ENCODE data around the gene LHX4.

Gene LHX4

DNA sequence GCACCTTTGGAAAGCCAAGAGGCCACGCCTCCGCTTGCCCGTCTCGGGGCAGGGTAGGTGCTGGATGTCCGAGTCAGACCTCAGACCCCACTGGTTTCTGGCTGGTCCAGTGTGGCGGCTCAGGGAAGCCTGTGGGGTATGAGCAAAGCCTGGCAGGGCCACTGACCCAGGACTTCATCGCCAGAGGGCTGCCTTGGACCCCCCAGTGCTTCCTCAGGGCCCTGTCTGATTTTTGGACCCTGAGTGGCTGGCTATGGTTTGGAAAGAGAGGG lies 20.4 kb downstream of the LHX4 start:
- Histone ChIP-seq H3K14ac (ENCODE audit: low read length) (no peak overlapping the region), H3K27me3 (ENCODE audit: insufficient read depth, low read length) (no peaks in the 10 kb centered on the region), H3K4me1 (ENCODE audit: control insufficient read depth in 1 of 2, insufficient read depth in 2 of 2, low read length in 2 of 2) (no peaks in the 10 kb centered on the region), H3K79me2 (ENCODE audit: control insufficient read depth, insufficient read depth, low read length, poor library complexity) (no peaks in the 10 kb centered on the region), H3K36me3 (ENCODE audit: control insufficient read depth in 1 of 2, insufficient read depth in 2 of 2, low read length in 2 of 2) (no peaks in the 10 kb centered on the region), H3K4me2 (ENCODE audit: low read length) (no peak overlapping the region), H3K4me3 (ENCODE audit: low read depth, low read length) (no peak overlapping the region), H3K9me3 (ENCODE audit: insufficient read depth, low read depth, low read length) (peaks cover 5% of the 10 kb centered on the region), H3K27ac (ENCODE audit: low read depth, low read length) (no peak overlapping the region), H3K9ac (ENCODE audit: low read length) (no peak overlapping the region), H2BK5ac (ENCODE audit: low read depth, low read length, poor library complexity) (no peak overlapping the region), H3K23ac (ENCODE audit: low read length) (no peak overlapping the region), H3K18ac (ENCODE audit: low read length) (no peak overlapping the region), H2BK120ac (ENCODE audit: insufficient read depth, low read length, poor library complexity) (no peak overlapping the region), H4K12ac (ENCODE audit: low read depth, low read length) (no peak overlapping the region), H3K4ac (ENCODE audit: low read depth, low read length) (no peak overlapping the region), H2AK5ac (ENCODE audit: low read length) (no peak overlapping the region), H4K91ac (ENCODE audit: low read depth, low read length) (no peak overlapping the region), H3K79me1 (ENCODE audit: low read length) (no peaks in the 10 kb centered on the region), H4K8ac (ENCODE audit: low read depth, low read length) (no peak overlapping the region), H2BK12ac (ENCODE audit: low read length) (no peak overlapping the region), H2AFZ (ENCODE audit: insufficient read depth, low read length, poor library complexity) (no peak overlapping the region)
- no CpG with 5 or more reads among the region's 7 CpGs for WGBS (ENCODE audit: extremely low coverage, insufficient coverage, insufficient read length)
- no peak for DNase-seq

DNA sequence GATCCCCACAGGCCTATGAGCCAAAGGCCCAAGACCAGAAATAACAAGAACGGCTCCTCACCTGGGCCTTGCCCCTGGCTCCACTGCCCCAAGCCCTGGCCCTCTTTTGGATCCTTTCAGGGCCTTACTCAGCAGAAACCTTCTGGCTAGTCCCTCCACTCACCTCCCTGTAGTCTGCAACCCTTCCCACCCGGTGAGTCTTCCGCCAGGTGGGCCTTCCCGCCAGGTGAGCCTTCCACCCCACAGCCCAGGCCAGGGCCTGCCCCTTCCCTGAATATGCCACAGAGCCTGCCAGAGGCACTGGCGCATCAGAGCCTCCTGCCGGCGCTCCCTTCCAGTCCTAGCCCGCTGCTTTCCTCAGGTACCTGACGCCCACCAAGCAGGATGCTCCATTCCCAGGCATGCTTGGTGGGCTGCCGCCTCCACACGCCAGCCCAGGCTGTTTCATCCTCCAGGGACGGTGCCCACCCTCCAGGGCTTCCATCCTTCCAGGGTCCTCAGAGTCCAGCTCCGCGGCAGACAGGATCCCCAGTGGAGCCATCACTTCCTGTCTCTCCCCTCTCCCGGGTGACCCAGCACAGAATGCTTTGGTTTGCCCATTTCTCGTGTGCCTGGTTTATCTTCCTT lies 20.9 kb downstream of the LHX4 start:
- no CpG with 5 or more reads among the region's 16 CpGs for WGBS (ENCODE audit: extremely low coverage, insufficient coverage, insufficient read length)
- Histone ChIP-seq H3K4me2 (ENCODE audit: low read length) (no peak overlapping the region), H3K4me3 (ENCODE audit: low read depth, low read length) (no peak overlapping the region), H3K79me2 (ENCODE audit: control insufficient read depth, insufficient read depth, low read length, poor library complexity) (no peaks in the 10 kb centered on the region), H3K27me3 (ENCODE audit: insufficient read depth, low read length) (no peaks in the 10 kb centered on the region), H2AFZ (ENCODE audit: insufficient read depth, low read length, poor library complexity) (no peak overlapping the region), H3K79me1 (ENCODE audit: low read length) (no peaks in the 10 kb centered on the region), H3K18ac (ENCODE audit: low read length) (no peak overlapping the region), H3K36me3 (ENCODE audit: control insufficient read depth in 1 of 2, insufficient read depth in 2 of 2, low read length in 2 of 2) (no peaks in the 10 kb centered on the region), H2BK5ac (ENCODE audit: low read depth, low read length, poor library complexity) (no peak overlapping the region), H2BK12ac (ENCODE audit: low read length) (no peak overlapping the region), H2BK120ac (ENCODE audit: insufficient read depth, low read length, poor library complexity) (no peak overlapping the region), H3K9me3 (ENCODE audit: insufficient read depth, low read depth, low read length) (peaks cover 5% of the 10 kb centered on the region), H3K4ac (ENCODE audit: low read depth, low read length) (no peak overlapping the region), H2AK5ac (ENCODE audit: low read length) (no peak overlapping the region), H3K23ac (ENCODE audit: low read length) (no peak overlapping the region), H3K4me1 (ENCODE audit: control insufficient read depth in 1 of 2, insufficient read depth in 2 of 2, low read length in 2 of 2) (no peaks in the 10 kb centered on the region), H4K12ac (ENCODE audit: low read depth, low read length) (no peak overlapping the region), H3K14ac (ENCODE audit: low read length) (no peak overlapping the region), H3K9ac (ENCODE audit: low read length) (no peak overlapping the region), H4K91ac (ENCODE audit: low read depth, low read length) (no peak overlapping the region), H3K27ac (ENCODE audit: low read depth, low read length) (no peak overlapping the region), H4K8ac (ENCODE audit: low read depth, low read length) (no peak overlapping the region)
- no peak for DNase-seq

- Histone ChIP-seq H2BK12ac (ENCODE audit: low read length) (no peak overlapping the region), H3K4ac (ENCODE audit: low read depth, low read length) (no peak overlapping the region), H3K27me3 (ENCODE audit: insufficient read depth, low read length) (no peaks in the 10 kb centered on the region), H2AFZ (ENCODE audit: insufficient read depth, low read length, poor library complexity) (no peak overlapping the region), H4K12ac (ENCODE audit: low read depth, low read length) (no peak overlapping the region), H3K27ac (ENCODE audit: low read depth, low read length) (no peak overlapping the region), H3K79me2 (ENCODE audit: control insufficient read depth, insufficient read depth, low read length, poor library complexity) (no peaks in the 10 kb centered on the region), H2BK120ac (ENCODE audit: insufficient read depth, low read length, poor library complexity) (no peak overlapping the region), H3K23ac (ENCODE audit: low read length) (no peak overlapping the region), H2BK5ac (ENCODE audit: low read depth, low read length, poor library complexity) (no peak overlapping the region), H3K4me1 (ENCODE audit: control insufficient read depth in 1 of 2, insufficient read depth in 2 of 2, low read length in 2 of 2) (no peaks in the 10 kb centered on the region), H3K4me2 (ENCODE audit: low read length) (no peak overlapping the region), H3K4me3 (ENCODE audit: low read depth, low read length) (no peak overlapping the region), H3K18ac (ENCODE audit: low read length) (no peak overlapping the region), H3K9ac (ENCODE audit: low read length) (no peak overlapping the region), H4K8ac (ENCODE audit: low read depth, low read length) (no peak overlapping the region), H3K14ac (ENCODE audit: low read length) (no peak overlapping the region), H4K91ac (ENCODE audit: low read depth, low read length) (no peak overlapping the region), H2AK5ac (ENCODE audit: low read length) (no peak overlapping the region), H3K36me3 (ENCODE audit: control insufficient read depth in 1 of 2, insufficient read depth in 2 of 2, low read length in 2 of 2) (no peaks in the 10 kb centered on the region), H3K79me1 (ENCODE audit: low read length) (no peaks in the 10 kb centered on the region), H3K9me3 (ENCODE audit: insufficient read depth, low read depth, low read length) (peaks cover 5% of the 10 kb centered on the region)
- no peak for DNase-seq
- whole genome bisulfite sequencing (ENCODE audit: extremely low coverage, insufficient coverage, insufficient read length) = no CpG with 5 or more reads among the region's 9 CpGs
Measured at GRCh38 chr1:180251526-180252305, 21.7 kb downstream of the LHX4 start.

- Histone ChIP-seq H3K36me3 (ENCODE audit: control insufficient read depth in 1 of 2, insufficient read depth in 2 of 2, low read length in 2 of 2) (no peaks in the 10 kb centered on the region), H2BK12ac (ENCODE audit: low read length) (no peak overlapping the region), H4K12ac (ENCODE audit: low read depth, low read length) (no peak overlapping the region), H2BK120ac (ENCODE audit: insufficient read depth, low read length, poor library complexity) (no peak overlapping the region), H3K27me3 (ENCODE audit: insufficient read depth, low read length) (no peaks in the 10 kb centered on the region), H3K23ac (ENCODE audit: low read length) (no peak overlapping the region), H3K9ac (ENCODE audit: low read length) (no peak overlapping the region), H3K9me3 (ENCODE audit: insufficient read depth, low read depth, low read length) (peaks cover 5% of the 10 kb centered on the region), H3K4me3 (ENCODE audit: low read depth, low read length) (no peak overlapping the region), H3K4me1 (ENCODE audit: control insufficient read depth in 1 of 2, insufficient read depth in 2 of 2, low read length in 2 of 2) (no peaks in the 10 kb centered on the region), H4K8ac (ENCODE audit: low read depth, low read length) (no peak overlapping the region), H3K18ac (ENCODE audit: low read length) (no peak overlapping the region), H3K79me2 (ENCODE audit: control insufficient read depth, insufficient read depth, low read length, poor library complexity) (no peaks in the 10 kb centered on the region), H3K79me1 (ENCODE audit: low read length) (no peaks in the 10 kb centered on the region), H2AFZ (ENCODE audit: insufficient read depth, low read length, poor library complexity) (no peak overlapping the region), H3K4me2 (ENCODE audit: low read length) (no peak overlapping the region), H4K91ac (ENCODE audit: low read depth, low read length) (no peak overlapping the region), H3K4ac (ENCODE audit: low read depth, low read length) (no peak overlapping the region), H2BK5ac (ENCODE audit: low read depth, low read length, poor library complexity) (no peak overlapping the region), H2AK5ac (ENCODE audit: low read length) (no peak overlapping the region), H3K27ac (ENCODE audit: low read depth, low read length) (no peak overlapping the region), H3K14ac (ENCODE audit: low read length) (no peak overlapping the region)
- peak; percentile 60 to 86 for DNase-seq
- WGBS (ENCODE audit: extremely low coverage, insufficient coverage, insufficient read length) = no CpG with 5 or more reads among the region's 12 CpGs
Measured at GRCh38 chr1:180252638-180253536, 22.8 kb downstream of the LHX4 start.
